Activated CD4-positive, alpha-beta T cell treated with anti-CD3 and anti-CD28 coated beads for 48 hours (primary cell): ENCODE measurements around the gene TGOLN2.
A peak's percentile ranks its signal among the peaks of the same experiment; 100 is the strongest.
"Not testable (repeated sequence)": the region's sequence is repeated elsewhere in the genome, so short reads cannot be mapped to it uniquely, and the experiment has no call there.

ENCODE experiments used
- DNase-seq: peaks from one replicate; pipeline ENCODE4 v3.0.0-alpha.2; 2020

TGOLN2 gene

DNA sequence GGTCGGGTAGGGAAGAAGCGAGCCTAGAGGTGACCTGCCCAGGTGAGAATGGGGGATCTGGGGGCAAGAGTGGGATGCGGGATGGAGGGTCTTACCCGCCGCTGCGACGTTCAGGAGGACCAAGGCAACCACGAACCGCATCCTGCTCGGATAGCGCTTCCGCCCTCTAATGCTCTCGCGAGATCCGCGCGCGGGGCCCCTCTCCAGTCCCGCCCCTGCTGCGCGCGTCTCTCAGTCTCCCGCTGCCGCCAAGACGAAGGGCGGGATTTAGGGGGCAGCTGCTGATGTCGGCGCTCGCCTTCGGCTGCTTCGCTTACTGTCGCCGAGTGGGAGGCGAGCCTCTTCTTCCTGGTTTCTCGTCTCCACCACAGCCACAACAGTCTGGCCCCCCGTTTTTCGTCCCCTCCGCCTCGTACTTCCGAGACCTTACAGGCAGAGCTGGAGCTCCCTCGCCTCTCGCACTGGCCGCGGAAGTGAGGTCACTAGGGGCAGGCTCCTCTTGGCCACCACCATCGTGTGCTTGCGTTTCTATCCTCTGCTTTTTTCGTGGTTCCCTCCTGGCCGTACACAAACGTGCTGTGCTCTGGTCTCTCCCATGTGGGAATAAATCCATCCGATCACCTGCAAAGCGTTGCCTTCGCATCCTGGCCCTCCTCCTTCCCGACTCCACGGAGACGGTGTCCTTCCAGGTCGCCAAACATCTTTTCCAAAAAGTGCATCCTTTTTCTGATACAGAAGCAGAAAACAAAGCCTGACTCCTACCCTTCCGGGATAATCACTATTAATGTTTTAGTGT, at the start of gene TGOLN2:
Gene TGOLN2, minus strand, starts transcription at position 168 of the 796 bp plus-strand sequence. Its CDS starts 27 bp downstream, at position 141.
- peak; percentile 96 for DNase-seq

DNA sequence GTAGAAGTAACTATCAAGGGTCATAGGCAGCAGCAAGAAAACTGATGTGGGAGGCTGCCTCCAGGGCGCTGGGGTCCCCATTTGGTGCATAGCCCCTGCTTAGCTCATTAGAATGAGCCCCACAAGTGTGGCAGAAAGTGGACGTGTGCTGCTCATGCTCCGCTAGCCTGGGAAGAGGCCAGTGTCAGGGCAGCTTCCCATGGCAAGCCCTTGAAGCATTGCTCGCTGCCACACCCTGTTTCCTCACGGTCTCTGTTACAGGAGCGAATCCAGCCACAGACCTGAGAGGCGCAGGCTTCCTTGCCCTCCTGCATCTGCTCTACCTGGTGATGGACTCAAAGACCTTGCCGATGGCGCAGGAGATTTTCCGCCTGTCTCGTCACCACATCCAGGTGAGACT, 49.3 kb upstream of the TGOLN2 start:
- no peak for DNase-seq

DNA sequence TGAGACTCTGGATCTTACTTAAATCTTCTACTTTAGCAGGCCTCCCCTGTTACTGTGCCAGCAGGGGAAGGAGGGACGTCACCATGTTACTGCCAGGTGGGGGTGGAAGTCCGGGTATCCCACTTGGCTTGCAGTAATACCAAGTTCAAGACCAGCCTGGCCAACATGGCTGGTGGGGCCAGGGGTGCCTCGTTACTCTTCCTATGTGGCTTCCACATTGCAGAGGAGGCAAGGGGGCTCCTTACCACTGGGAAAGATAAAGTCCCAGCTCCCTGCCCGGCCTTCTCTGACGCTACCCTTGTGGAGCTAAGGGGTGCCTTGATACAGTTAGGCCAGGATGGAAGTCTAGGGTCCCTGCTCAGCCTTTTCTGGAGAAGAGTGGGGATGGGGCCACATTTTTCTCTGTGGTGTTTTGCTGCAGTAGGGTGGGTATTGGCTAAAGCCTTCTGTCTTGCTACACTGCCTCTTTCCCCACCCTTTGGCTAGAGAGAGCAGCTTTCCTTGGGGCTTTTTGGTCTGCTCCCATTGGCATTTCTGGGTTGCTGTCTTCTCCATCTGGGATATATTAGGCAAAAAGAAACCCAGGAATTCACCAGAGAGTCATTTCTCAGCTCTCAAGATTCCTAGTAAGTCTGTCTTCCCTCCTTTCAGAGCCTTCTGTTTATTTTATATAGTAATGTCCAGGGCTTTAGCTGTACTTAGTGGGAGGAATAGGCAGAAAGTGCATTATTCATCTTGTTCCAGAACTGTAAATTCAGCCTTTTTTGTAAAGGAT, 48.7 kb upstream of the TGOLN2 start:
- DNase-seq = no peak

DNA sequence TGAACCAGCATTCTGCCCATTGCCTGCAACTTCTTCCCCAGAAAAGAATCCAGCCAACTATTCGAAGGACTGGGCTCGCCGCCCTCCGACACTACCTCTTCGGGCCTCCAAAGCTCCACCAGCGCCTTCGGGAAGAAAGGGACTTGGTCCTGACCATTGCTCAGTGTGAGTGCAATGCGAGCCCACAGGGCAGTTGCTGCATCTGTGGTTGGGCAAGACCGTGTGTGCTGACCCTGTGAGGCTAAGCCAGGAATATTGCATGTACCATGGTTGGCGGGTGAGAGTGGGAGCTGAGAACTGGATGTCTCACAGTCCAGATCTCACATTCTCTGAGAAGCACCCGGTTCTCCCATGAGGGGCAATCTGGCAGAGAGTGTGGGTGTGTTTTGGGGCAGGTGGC, 43.3 kb upstream of the TGOLN2 start:
- no peak for DNase-seq

DNA sequence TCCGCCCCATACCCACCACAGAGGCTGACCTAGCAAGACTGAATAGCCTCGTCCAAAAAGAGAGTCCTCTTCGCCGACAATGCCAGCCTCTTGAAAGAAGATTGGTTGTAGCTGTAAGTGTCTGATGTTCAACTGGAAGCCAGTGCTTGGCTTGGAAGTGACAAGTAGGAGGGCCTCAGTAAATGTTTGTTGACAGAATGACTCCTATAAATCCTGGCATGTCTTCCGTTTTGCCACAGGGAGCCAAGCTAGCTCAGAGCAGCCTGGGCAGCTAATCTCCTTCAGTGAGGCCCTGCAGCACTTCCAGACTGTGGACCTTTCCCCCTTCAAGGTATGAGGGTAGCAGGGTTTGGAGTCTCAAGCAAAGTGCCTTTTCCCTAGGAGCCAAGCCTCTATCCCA, 41.7 kb upstream of the TGOLN2 start:
- no peak for DNase-seq

DNA sequence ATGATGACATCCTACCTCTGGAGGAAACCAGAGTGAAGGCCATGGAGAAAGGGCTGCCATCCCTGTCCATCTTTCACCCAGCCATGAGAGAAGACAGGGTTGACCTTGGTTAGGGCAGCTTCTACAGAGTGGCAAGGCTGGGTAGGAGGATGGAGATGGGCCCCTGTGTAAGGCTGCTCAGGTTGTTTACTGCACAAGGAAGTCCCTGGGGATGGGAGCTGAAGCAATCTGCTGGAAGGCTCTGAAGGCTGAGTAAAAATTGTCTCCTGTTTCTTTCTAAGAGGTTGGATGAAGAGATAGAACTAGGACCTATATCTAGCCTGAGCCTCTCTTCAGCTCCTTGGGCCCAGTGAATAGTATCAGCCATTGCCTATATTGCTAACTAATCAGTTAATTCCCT, 41.1 kb upstream of the TGOLN2 start:
- DNase-seq = no peak

DNA sequence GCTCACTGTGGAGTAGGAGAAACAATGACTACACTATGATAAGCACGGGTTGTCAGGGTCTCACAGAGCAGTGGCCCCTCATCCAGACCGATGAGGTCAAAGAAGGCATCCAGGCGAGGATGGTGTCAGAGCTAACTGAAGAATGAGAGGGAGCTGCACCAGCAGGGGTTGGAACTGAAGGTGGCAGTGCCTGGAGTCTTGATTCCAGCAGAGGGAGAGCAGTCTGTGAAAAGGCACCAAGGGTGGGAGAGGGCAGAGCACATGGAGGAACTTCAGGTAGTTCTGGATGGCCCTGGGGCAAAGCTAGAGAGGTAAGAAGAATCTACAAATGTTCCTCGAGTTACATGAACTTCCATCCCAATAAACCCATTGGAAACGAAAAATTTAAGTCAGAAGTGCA, 39.4 kb upstream of the TGOLN2 start:
- no peak for DNase-seq

DNA sequence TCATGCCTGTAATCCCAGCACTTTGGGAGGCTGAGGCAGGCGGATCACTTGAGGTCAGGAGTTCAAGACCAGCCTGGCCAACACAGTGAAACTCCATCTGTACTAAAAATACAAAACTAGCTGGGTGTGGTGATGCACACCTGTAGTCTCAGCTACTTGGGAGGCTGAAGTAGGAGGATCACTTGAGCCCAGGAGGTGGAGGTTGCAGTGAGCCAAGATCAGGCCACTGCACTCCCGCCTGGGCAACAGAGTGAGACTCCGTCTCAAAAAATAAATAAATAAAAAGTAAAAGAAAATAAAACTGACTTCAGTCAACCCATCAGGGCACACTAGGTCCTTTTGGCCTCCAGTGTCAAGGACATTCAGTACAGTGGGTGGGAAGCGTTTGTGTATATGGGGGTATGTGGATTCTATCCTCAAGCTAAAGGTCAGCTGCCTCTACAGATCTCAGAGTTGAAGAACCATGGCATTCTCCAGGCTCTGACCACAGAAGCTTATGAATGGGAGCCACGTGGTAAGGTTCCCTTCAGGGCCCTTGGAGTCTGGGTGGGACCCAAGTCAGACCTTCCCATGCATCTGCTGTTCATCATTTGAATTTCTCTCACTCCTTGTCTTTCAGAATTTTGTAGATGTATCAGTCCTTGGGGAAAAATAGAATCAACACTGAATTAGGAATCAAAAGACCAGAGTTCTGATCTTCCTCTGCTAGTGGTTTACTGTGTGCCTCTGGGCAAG, 35.0 kb upstream of the TGOLN2 start:
- not testable (repeated sequence) for DNase-seq

DNA sequence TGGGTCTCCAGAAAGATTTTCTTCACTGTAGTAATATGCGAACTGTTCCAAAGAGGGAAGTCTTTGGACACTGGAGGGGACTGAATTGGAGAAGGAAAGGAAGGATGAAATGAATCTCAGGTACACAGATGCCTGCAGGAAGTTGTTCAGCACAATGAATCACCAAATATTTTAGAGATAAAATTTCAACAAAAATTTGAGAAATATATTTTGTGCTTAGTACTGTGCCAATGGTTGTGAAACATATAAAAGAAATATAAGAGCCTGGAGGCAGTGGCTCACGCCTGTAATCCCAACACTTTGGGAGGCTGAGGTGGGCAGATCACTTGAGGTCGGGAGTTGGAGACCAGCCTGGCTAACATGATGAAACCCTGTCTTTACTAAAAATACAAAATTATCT, 29.9 kb upstream of the TGOLN2 start:
- no peak for DNase-seq

DNA sequence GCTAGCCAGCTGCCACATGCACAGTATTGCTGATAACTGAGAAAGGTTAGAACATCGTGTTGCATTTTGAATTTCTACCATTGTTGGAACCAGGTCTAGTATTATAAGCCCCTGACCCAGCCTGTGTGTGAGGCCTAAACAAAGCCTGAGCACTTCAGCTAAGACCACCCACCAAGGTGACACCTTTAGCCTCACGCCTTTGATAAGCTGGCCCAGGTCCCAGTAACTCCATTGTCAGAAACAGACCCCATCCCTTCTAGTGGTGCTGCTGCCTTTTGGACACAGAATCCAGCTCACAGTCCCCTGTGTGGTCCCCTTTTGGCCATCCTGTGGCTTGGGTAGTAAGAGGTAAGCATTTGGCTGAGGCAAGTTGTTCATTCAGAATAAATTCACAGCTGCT, 28.4 kb upstream of the TGOLN2 start:
- no peak for DNase-seq

DNA sequence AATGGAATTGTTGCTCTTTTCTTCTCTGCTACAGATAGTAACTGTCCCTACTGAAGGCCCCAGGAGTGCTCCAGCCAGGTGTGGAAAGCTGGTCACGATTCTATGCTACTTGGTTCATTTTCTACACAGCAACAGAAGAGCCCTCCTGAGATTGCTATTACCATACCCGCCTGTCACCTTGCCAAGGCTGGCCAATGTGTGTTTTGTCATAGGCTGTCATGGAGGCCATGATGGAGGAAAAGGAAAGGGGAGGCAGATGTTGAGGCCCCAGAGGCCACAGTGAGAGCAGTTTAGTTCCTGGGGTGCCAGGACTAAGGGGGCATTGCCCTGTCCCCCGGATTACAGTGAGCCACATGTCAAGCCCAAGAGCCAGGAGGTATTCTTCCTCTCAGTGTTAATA, 27.7 kb upstream of the TGOLN2 start:
- DNase-seq = no peak

DNA sequence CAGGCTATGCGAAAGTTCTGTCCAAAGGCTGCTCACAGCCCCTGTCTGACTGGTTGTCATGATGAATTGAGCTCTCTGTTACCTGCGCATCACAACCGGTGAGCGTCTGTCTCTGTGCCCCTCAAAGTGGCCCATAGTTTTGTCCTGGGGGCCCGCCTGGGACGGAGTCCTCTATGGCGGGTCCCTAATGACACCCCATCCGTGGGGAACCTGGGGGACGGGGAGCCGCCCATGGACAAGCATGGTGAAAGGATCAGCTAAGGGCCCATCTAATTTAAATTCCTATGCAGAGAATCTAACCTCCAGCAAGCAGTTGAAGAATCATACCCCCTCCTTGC, 27.3 kb upstream of the TGOLN2 start:
- DNase-seq = no peak

DNA sequence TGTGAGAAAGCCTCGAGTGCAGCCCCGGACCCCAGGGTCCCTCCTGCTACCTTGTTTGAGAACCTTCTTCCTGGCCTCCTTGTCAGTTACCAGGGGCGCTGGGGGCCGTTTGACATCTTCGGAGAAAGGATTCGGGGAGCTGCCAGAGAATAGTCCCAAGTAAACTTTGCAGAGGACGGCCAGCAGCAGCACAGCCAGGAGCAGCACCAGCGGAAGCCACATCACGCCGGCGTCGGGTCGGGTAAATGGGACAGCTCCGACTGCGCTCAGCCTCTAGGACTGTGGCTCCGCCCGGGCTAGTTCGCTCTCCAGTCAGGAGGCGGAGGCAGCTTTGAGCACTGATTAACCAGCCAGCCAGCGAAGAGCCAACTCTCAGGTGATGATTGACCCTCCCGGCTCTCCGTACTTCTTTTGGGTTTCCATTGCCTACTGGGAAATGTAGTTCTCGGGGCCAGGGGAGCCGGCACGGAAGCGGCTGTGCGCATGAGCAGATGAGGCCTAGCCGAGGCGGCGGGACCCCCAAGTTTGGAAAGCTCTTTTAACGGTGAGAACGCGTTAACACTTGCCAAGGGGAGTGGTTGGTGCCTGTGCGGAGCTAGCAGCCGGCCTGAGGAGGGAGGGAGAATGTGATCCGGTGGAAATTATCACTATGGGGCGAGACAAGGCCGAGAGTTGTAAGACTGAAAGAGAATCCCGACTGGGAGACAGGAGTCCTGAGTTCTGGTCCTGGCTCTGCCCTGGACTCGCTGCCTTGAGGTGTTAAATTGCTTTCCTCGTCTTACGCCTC, 26.7 kb upstream of the TGOLN2 start, which contains the start of the genes ELMOD3 and RETSAT:
Gene ELMOD3, plus strand, starts transcription at position 484 of the 787 bp plus-strand sequence. CDS start 2,430 bp downstream, outside the sequence.
Gene RETSAT, minus strand, starts transcription at position 243 of the 787 bp plus-strand sequence. Its CDS starts 21 bp downstream, at position 222.
- peak; percentile 97 for DNase-seq

DNA sequence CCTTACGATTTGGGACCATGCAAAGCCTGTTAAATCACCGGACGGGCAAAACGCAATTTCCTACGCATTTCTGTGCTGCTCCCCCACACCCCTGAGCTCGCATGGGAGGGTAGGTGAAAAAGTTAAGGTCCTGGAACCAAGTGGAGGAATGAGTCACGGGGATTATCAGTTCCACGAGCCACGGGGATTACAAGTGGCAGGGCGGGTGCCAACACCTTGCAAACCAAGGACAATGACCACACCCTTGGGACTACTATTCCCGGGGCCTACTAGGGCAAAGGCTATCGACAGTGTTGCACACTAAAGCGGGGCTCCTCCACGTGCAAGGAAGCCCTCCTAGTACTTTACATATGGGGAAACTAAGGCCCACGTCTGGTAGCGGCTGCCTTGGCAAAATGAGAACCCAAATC, 26.1 kb upstream of the TGOLN2 start:
- DNase-seq = peak; percentile 22

DNA sequence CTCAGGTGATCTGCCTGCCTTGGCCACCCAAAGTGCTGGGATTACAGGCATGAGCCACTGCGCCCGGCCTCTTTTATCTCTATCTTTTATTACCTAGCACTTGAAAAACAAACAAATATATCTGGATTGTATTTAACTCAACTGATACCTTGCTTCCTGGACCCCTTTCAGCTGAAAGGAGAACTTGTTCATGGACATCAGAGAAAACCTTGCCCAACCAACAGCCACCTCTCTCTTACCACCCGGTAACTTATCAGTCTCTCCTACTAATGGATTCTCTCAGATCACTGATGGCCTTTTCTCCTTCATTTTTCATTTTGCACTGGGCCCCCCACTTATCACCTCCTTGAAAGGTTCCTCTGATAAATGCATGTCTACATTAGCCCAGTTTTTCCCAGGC, 19.8 kb upstream of the TGOLN2 start:
- no peak for DNase-seq

DNA sequence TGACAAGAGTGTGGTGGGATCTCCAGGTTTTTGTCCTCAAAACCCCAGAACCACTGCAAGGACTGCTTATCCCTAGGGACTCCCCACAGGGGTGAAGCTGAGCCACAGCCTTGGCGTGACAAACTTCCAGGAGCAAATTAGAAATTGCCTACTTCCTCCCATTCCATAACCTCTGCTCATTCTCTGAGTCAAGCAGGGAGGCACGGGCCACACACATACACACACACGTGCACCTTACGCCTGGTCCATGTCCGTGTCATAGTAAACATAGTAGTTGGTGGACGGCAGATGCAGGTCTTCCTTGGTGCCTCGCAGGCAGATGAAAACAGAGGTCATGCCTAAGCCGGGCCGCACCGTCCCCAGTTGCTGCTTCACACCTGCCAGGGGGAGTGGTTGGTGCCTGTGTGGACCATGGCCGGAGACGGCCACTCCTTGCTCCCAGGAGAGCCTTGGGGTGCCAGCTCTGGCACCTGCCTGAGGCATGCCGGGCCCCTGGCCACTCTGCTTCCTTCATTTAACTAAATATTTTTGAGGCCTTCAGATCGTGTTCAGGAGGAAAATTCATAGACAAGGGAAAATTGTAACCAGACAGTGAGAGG, 16.7 kb upstream of the TGOLN2 start:
- no peak for DNase-seq

DNA sequence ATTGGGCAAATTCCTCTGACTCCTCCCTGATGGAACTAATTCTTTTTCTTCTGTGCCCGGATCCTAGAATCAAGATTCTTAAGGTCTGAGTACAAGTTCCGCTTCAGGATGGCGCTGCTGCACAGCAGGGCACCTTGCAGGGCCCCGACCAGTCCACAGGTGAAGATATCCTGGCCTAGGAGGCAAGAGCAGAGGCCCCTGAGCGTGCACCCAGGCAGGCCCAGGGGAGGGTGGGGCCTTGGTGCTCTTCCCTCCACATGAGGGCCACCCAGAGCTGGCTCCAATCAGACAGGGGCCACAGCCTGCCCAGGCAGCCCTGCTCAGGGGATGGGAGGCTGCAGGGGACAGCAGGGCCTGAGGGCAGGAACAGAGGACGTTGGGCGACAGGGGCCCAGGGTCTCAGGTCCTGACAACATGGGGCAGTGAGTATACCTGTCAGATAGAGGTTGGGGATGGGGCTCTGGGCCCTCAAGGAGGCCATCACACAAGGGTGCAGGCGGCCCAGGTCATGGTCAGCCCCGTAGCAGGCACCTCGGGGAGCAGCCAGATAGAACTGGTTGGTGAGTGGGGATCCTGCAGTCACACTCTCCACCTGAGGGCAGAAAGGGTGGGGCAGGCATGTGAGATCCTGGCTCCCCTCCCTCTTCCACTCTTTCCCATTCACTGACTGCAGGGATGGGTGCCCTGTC, 15.6 kb upstream of the TGOLN2 start:
- DNase-seq = not testable (repeated sequence)

DNA sequence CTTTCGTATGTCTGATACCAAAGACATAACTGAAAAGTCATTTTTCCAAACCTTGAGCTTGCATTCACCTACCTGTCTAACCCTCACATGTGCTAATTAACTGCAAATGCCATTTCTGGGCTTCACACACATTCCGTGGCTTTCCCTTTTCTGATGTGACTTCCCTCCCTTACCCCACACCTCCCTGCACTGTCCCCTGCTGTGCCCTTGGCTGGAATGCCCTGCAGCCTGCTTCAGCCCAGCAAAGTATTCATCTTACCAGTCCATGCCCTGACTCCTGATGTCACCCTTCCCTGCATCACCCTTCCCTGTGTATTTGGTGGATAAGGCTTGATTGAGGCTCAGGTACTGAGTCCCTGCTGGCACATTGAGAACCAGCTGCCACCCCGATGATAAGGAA, 14.4 kb upstream of the TGOLN2 start:
- DNase-seq = no peak

DNA sequence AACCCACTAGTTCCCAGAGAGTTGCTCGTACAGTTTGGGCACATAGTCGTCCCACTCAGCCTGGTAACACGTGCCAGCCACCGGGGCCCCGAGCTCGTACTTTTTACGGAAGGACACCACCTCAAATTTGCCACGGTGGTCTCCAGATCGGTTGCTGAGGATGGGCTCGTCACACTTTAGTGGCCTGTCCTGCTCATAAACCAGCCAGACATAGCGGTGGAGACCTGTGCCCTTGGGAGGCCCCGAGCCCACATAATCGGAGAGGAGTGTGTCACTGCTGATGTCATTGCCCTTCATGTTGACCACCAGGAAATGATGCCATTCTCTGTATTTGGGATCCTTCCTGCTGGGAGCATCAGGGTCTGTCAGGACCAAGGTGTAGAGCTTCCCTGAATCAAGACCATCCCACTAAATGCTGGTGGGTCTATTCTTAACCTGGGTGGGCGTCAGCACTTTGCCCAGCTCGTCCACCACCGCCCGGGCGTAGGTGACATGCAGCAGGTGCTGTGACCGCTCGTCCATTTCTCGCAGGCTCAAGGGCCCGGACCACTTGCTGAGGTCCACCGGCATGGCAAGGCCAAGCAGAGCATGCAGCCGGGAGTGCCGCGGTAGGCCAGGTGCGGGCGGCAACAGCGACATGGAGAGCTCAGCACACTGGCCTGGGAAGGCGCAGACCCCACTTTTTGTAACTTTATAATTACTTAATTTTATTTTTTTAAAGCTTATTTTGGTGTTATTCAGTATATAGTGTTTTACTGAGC, 13.7 kb upstream of the TGOLN2 start:
- DNase-seq = no peak

DNA sequence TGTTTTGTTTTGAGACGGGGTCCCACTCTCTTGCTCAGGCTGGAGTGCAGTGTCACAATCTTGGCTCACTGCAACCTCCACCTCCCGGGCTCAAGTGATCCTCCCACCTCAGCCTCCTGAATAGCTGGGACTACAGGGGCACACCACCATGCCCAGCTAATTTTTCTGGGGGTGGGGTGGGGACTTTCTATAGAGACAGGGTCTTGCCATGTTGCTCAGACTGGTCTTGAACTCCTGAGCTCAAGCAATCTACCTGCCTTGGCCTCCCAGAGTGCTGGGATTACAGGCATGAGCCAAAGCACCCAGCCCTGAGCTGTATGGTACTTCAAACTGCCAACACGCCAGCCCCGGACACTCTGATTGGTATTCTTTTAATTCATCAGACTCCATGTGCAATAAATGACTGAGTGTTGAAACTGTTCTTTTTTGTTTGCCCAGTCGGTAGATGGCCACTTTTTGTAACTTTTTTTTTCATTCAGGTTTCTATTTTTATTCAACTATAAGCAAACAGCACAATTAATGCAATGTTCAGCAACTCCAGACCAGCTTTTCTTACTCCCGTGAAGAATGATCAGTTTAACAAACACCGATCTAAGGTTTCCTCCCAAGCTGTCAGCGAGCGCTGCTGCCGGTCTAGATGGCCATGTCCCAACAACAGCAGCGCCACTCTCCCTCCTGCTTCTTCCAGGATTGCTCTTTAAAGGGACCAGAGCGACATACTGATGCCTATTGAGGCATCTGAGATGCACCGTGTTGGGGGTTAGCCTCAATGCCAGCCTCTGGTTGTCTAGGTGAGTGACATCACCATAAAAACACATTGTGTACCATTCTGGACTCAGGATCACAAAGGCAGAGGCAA, 12.5 kb upstream of the TGOLN2 start:
- no peak for DNase-seq
